Esophagus squamous epithelium (tissue), 5 donors: ENCODE measurements around the gene DFFA. TPM values are rescaled to one million over a fixed set of nuclear protein-coding genes. Genes with fewer than 3 reads are reported as not detected.

Experiments used
- DNase-seq: peaks from one replicate; lab custom pipeline; 2025; lab: John Stamatoyannopoulos, UW
- H3K27ac ChIP-seq, 4 donors: fragments of 200-600 bp; sonication (generic); one replicate each; pipeline ENCODE4 v1.5.1; 2016 to 2019; ENCODE audit warnings: mild to moderate bottlenecking in 1 of 4
- H3K27me3 ChIP-seq, 4 donors: fragments of 200-600 bp; sonication (generic); 1 replicate in 3 of 4; 2 replicates in 1 of 4; pipeline versions ENCODE4 v1.5.1 to v1.6.0; 2017 to 2021; ENCODE audit warnings: antibody characterized with exemption in 1 of 4
- H3K36me3 ChIP-seq, 3 donors: fragments of 200-600 bp; sonication (generic); one replicate each; pipeline ENCODE4 v1.5.1; 2016 to 2019
- H3K4me1 ChIP-seq, 3 donors: fragments of 200-600 bp; sonication (generic); one replicate each; pipeline ENCODE4 v1.5.1; 2017 to 2019
- H3K4me3 ChIP-seq, 4 donors: fragments of 200-600 bp; sonication (generic); 1 replicate in 3 of 4; 2 replicates in 1 of 4; pipeline ENCODE4 v1.5.1; 2016 to 2019; ENCODE audit warnings: mild to moderate bottlenecking in 2 of 4, moderate library complexity in 1 of 4
- H3K9me3 ChIP-seq, 3 donors: fragments of 200-600 bp; sonication (generic); one replicate each; pipeline ENCODE4 v1.5.1; 2016 to 2019
- POLR2A ChIP-seq, 4 donors: fragments of 450-650 bp; IDR thresholded peaks; one replicate each; pipeline ENCODE4 v1.6.1; 2017; ENCODE audit warnings: antibody characterized with exemption in 4 of 4, mild to moderate bottlenecking in 4 of 4, moderate library complexity in 3 of 4
- WGBS, 2 donors: methylation state at CpG; one replicate each; pipeline ENCODE4 v1.1.5; 2018; 5-methylcytosine and 5-hydroxymethylcytosine counted together
- intact Hi-C: fragments of 100-400 bp; cut with DNase I; formaldehyde crosslinking; loops from one replicate; pipeline ENCODE4 v1.15.0; 2022
- total RNA-seq, 4 donors: library from RNA; depleted of rRNA; stranded (reverse); fragments of >200 nt; gene quantifications; one replicate each; pipeline ENCODE4 v1.1.0, GENCODE V29; 2016
- TF ChIP-seq, protein P1 (sequence below), 6 experiments: fragments of 450-650 bp in 4 of 6; fragments of 200-600 bp in 2 of 6; sonication (generic) in 2 of 6; IDR thresholded peaks; one replicate each; pipeline ENCODE4 v1.5.1; 2016 to 2019; ENCODE audit warnings: antibody characterized with exemption in 6 of 6, mild to moderate bottlenecking in 4 of 6, moderate library complexity in 4 of 6
- donor health status: DM: yes; HTN: yes; CAD: no.

DFFA gene
- total RNA-seq, 4 donors from 2014 or later, result 14.9 to 40.4 (median 26.0) TPM

DNA sequence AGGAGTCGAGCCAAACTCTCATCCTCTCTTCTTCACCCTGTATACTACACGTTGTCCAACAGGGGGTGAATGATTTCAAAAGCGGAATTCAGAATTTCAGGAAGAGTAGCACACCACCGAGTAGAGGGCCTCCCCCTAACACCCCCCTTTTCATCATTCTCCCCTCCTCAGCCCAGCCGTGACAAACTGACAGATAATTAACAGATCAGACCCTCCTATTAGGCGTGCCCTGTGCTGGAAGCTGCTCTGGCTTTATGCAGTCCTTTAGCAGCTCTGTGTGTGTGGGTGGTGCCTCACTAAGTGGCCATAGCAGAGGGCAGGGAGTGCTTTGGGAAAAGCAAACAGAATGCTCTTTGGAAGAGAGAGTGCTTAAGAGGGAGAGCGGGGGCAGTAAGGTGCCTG, 46.7 kb upstream of the DFFA start:
- H3K27ac ChIP-seq, result peak overlapping the region in 3 of 4 donors; percentile 21 to 64 (median 37)
- H3K36me3 ChIP-seq, result peaks cover 0 to 9% (median 0%) of the 10 kb centered on the region in 3 donors
- TF ChIP-seq POLR2A (IDR thresholded peaks at IDR 0.05), result no peak
- TF ChIP-seq, protein P1, sequence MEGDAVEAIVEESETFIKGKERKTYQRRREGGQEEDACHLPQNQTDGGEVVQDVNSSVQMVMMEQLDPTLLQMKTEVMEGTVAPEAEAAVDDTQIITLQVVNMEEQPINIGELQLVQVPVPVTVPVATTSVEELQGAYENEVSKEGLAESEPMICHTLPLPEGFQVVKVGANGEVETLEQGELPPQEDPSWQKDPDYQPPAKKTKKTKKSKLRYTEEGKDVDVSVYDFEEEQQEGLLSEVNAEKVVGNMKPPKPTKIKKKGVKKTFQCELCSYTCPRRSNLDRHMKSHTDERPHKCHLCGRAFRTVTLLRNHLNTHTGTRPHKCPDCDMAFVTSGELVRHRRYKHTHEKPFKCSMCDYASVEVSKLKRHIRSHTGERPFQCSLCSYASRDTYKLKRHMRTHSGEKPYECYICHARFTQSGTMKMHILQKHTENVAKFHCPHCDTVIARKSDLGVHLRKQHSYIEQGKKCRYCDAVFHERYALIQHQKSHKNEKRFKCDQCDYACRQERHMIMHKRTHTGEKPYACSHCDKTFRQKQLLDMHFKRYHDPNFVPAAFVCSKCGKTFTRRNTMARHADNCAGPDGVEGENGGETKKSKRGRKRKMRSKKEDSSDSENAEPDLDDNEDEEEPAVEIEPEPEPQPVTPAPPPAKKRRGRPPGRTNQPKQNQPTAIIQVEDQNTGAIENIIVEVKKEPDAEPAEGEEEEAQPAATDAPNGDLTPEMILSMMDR (IDR thresholded peaks at IDR 0.05), result no peak
- no peaks in the 10 kb centered on the region for H3K9me3 ChIP-seq
- intact Hi-C loops, result no loop called here
- no peaks in the 10 kb centered on the region for H3K27me3 ChIP-seq
- DNase-seq, result no peak
- peaks cover 15 to 72% (median 26%) of the 10 kb centered on the region in 3 donors for H3K4me1 ChIP-seq
- H3K4me3 ChIP-seq, result no peak overlapping the region
- 67 to 79% methylated on average over 6 to 7 of the region's 7 CpGs for WGBS, 2 donors

DNA sequence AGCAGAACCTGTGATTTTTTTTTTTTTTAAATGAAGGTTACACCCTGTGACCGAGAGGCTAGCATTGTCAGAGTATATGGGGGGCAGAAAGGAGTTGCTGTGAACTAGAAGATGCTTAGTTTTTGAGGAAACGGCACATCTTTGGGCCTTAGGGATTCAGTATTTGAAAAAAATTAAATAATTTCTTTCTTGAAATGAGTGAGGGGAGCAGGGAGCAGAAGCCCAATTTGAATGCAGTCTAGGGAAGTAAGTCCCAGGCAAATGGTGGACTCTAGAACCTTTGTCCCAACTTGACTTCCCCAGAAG, 45.3 kb upstream of the DFFA start:
- 46 to 80% methylated on average over 2 of the region's 2 CpGs for WGBS, 2 donors
- H3K4me3 ChIP-seq, result no peak overlapping the region
- H3K27ac ChIP-seq, result peak overlapping the region in 3 of 4 donors; percentile 49 to 76 (median 64)
- H3K9me3 ChIP-seq, result no peaks in the 10 kb centered on the region
- H3K36me3 ChIP-seq, result peaks cover 0 to 9% (median 0%) of the 10 kb centered on the region in 3 donors
- no peak for TF ChIP-seq POLR2A (IDR thresholded peaks at IDR 0.05)
- TF ChIP-seq, protein P1 (IDR thresholded peaks at IDR 0.05), result no peak
- no peak for DNase-seq
- H3K27me3 ChIP-seq, result no peaks in the 10 kb centered on the region
- intact Hi-C loops, result no loop called here
- peaks cover 15 to 79% (median 26%) of the 10 kb centered on the region in 3 donors for H3K4me1 ChIP-seq

DNA sequence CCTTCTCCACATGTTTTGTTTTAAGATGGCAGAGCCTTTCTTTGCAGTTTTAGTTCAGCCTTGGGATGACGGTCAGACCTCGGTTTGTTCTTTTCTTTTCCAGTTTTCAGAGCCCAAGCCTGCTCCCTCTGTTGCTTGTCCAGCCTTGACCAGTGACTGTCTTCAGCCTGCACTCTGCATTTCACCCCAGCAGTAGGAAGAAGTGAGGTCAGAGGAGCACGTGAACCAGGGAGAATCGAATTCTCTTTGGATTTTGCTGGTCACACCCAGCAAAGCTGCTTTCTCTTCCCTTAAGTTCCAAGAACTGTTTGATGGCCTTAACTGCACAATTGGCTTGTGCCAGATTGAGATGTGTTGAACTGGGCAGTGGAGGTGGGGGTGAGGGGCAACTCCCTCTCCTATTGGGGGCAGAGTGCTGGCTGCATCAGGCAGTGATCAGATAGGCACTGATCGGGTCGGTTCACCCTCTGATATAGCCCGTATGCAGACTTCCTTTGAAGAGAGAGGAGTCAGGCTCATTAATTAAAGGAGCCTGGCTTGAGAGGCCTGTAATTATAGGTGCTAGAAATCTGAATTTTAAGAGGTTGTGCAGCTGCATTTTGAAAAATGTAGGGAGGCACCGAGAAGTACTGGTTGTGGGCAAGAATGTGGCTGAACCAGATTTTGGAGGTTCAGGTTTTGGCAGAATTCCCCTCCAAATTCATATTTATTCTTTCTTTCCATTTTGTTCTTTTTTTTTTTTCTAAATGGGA, 44.8 kb upstream of the DFFA start:
- no peaks in the 10 kb centered on the region for H3K27me3 ChIP-seq
- H3K36me3 ChIP-seq, result peaks cover 0 to 9% (median 0%) of the 10 kb centered on the region in 3 donors
- no peak for DNase-seq
- no peak overlapping the region for H3K4me3 ChIP-seq
- peak overlapping the region; percentile 37 to 76 (median 56) for H3K27ac ChIP-seq
- WGBS, 2 donors, result 33 to 47% methylated on average over 5 to 8 of the region's 8 CpGs
- TF ChIP-seq, protein P1 (IDR thresholded peaks at IDR 0.05), result no peak
- no peak for TF ChIP-seq POLR2A (IDR thresholded peaks at IDR 0.05)
- H3K9me3 ChIP-seq, result no peaks in the 10 kb centered on the region
- peaks cover 15 to 79% (median 26%) of the 10 kb centered on the region in 3 donors for H3K4me1 ChIP-seq
- intact Hi-C loops, result no loop called here

DNA sequence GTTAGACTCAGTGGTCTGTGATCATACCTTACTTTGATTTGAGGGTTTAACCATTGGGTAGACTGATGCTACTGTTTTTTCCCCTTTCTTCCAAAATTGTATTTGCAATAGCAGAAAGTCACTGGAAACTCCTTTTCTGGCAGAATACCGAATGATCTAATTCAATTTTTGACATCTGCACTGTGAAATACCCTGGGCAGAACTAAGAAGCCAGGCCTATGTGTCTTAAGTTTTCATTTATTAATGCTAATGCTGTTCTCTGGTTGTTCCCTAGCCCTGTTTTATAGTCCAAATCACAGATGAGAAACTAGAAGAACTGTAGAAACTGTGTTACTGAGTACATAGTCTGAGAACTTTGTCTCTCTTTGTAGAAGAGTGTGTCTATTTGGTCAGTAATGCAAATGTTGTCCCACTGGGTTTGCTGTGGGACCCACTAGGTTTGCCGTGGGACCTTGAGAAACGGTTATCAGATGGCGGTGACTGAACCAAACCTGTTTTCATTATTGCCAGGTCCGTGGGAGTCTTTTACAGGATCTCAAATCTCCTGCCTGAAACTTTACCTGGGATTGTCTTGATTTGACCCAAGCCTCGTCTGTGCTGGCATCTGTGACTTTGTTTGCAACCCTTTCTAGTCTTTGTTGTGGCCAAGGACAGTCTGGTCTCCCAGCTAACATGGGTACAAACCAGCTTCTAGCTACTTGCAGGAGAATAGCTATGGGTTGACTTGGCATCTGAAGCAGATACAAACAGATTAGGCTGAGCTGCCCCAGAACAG, 43.8 kb upstream of the DFFA start:
- WGBS, 2 donors, result 41 to 76% methylated on average over 6 of the region's 6 CpGs
- no peaks in the 10 kb centered on the region for H3K27me3 ChIP-seq
- H3K9me3 ChIP-seq, result no peaks in the 10 kb centered on the region
- TF ChIP-seq, protein P1 (IDR thresholded peaks at IDR 0.05), result no peak
- no peak for TF ChIP-seq POLR2A (IDR thresholded peaks at IDR 0.05)
- intact Hi-C loops, result no loop called here
- H3K27ac ChIP-seq, result peak overlapping the region; percentile 37 to 76 (median 56)
- peaks cover 20 to 84% (median 33%) of the 10 kb centered on the region in 3 donors for H3K4me1 ChIP-seq
- no peak for DNase-seq
- H3K4me3 ChIP-seq, result no peak overlapping the region
- H3K36me3 ChIP-seq, result peaks cover 0 to 9% (median 0%) of the 10 kb centered on the region in 3 donors
